Measurements from ENCODE around the gene GGA2. TPM values are rescaled to one million over a fixed set of nuclear protein-coding genes. Genes with fewer than 3 reads are reported as not detected.
"Not testable (repeated sequence)": the region's sequence is repeated elsewhere in the genome, so short reads cannot be mapped to it uniquely, and the experiment has no call there.

The GGA2 gene
- total RNA-seq, 4 donors from 2014 or later, result 21.7 to 51.8 (median 36.9) TPM

GRCh38 chr16:23485841-23486240 is 24.5 kb downstream of the GGA2 start:
- TF ChIP-seq POLR2A (IDR thresholded peaks at IDR 0.05), result no peak
- no peak for TF ChIP-seq EP300 (IDR thresholded peaks at IDR 0.05; ENCODE audit: low read depth)
- no peak for TF ChIP-seq POLR2AphosphoS5 (IDR thresholded peaks at IDR 0.05)
- no peak for TF ChIP-seq CTCF (IDR thresholded peaks at IDR 0.05)
- intact Hi-C loops (cut with DNase I; ENCODE audit: low total_unique reads), result no loop called here
- WGBS, 2 donors (ENCODE audit: low coverage in 1 of 2), result 99% methylated on average over 8 of the region's 8 CpGs; no CpG with 5 or more reads in 1 of the 2 donors
- Histone ChIP-seq H3K27me3 (no peaks in the 10 kb centered on the region), H3K36me3 (peaks cover 0 to 77% (median 29%) of the 10 kb centered on the region in 4 donors), H3K27ac (no peak overlapping the region), H3K4me3 (no peak overlapping the region), H3K9me3 (no peaks in the 10 kb centered on the region), H3K4me1 (peaks cover 0 to 5% (median 0%) of the 10 kb centered on the region in 4 donors)
- in situ Hi-C loops (cut with MboI; ENCODE audit: low pct_ligation_motif_present in 1 of 4, low pct_unique_long_range_greater_than_20kb in 1 of 4, low sequenced_read_pairs in 3 of 4), result no loop called here
- DNase-seq, result no peak

GRCh38 chr16:23485257-23485614 is 25.1 kb downstream of the GGA2 start:
- in situ Hi-C loops (cut with MboI; ENCODE audit: low pct_ligation_motif_present in 1 of 4, low pct_unique_long_range_greater_than_20kb in 1 of 4, low sequenced_read_pairs in 3 of 4), result no loop called here
- Histone ChIP-seq H3K27me3 (no peaks in the 10 kb centered on the region), H3K36me3 (peaks cover 0 to 74% (median 32%) of the 10 kb centered on the region in 4 donors), H3K4me3 (no peak overlapping the region), H3K9me3 (no peaks in the 10 kb centered on the region), H3K4me1 (peaks cover 0 to 5% (median 0%) of the 10 kb centered on the region in 4 donors), H3K27ac (no peak overlapping the region)
- TF ChIP-seq CTCF (IDR thresholded peaks at IDR 0.05) (no peak), POLR2A (IDR thresholded peaks at IDR 0.05) (no peak), EP300 (IDR thresholded peaks at IDR 0.05; ENCODE audit: low read depth) (no peak), POLR2AphosphoS5 (IDR thresholded peaks at IDR 0.05) (no peak)
- no peak for DNase-seq
- intact Hi-C loops (cut with DNase I; ENCODE audit: low total_unique reads), result no loop called here
- WGBS, 2 donors (ENCODE audit: low coverage in 1 of 2), result 33 to 54% methylated on average over 2 of the region's 2 CpGs

GRCh38 chr16:23484510-23485256 is 25.6 kb downstream of the GGA2 start:
- WGBS, 2 donors (ENCODE audit: low coverage in 1 of 2), result 69 to 82% methylated on average over 8 of the region's 8 CpGs
- intact Hi-C loops (cut with DNase I; ENCODE audit: low total_unique reads), result no loop called here

GRCh38 chr16:23483492-23483891 is 26.8 kb downstream of the GGA2 start:
- H3K9me3 ChIP-seq; H3K27me3 ChIP-seq; H3K4me3 ChIP-seq; H3K4me1 ChIP-seq; DNase-seq; in situ Hi-C loops (cut with MboI; ENCODE audit: low pct_ligation_motif_present in 1 of 4, low pct_unique_long_range_greater_than_20kb in 1 of 4, low sequenced_read_pairs in 3 of 4); H3K27ac ChIP-seq; intact Hi-C loops (cut with DNase I; ENCODE audit: low total_unique reads): not testable (repeated sequence)
- 94% methylated on average over 8 of the region's 8 CpGs; no CpG with 5 or more reads in 1 of the 2 donors for WGBS, 2 donors (ENCODE audit: low coverage in 1 of 2)
- H3K36me3 ChIP-seq, result peaks cover 0 to 68% (median 29%) of the 10 kb centered on the region in 4 donors

More at GRCh38 chr16:23484510-23485256, 25.6 kb downstream of the GGA2 start:
- Histone ChIP-seq H3K27me3 (no peaks in the 10 kb centered on the region), H3K4me3 (no peak overlapping the region), H3K4me1 (peaks cover 0 to 5% (median 0%) of the 10 kb centered on the region in 4 donors), H3K9me3 (no peaks in the 10 kb centered on the region), H3K27ac (no peak overlapping the region), H3K36me3 (peaks cover 0 to 74% (median 31%) of the 10 kb centered on the region in 4 donors)
- in situ Hi-C loops (cut with MboI; ENCODE audit: low pct_ligation_motif_present in 1 of 4, low pct_unique_long_range_greater_than_20kb in 1 of 4, low sequenced_read_pairs in 3 of 4), result no loop called here
- TF ChIP-seq POLR2A (IDR thresholded peaks at IDR 0.05), result no peak
- TF ChIP-seq EP300 (IDR thresholded peaks at IDR 0.05; ENCODE audit: low read depth), result no peak
- no peak for TF ChIP-seq CTCF (IDR thresholded peaks at IDR 0.05)
- TF ChIP-seq POLR2AphosphoS5 (IDR thresholded peaks at IDR 0.05), result no peak
- DNase-seq, result no peak
